Measurements from ENCODE around the gene ISLR.

ISLR gene

GRCh38 chr15:74207652-74208440 is 34.3 kb downstream of the ISLR start:
- peak; percentile 13 for ATAC-seq
- Mint-ChIP-seq H3K27ac (no peak overlapping the region), H3K9me3 (no peaks in the 10 kb centered on the region), H3K36me3 (no peaks in the 10 kb centered on the region), H3K27me3 (peaks cover 53% of the 10 kb centered on the region), H3K4me1 (no peaks in the 10 kb centered on the region), H3K4me3 (no peak overlapping the region)

- Mint-ChIP-seq H3K27me3 (peaks cover 47% of the 10 kb centered on the region), H3K9me3 (no peaks in the 10 kb centered on the region), H3K27ac (no peak overlapping the region), H3K4me1 (no peaks in the 10 kb centered on the region), H3K4me3 (no peak overlapping the region), H3K36me3 (no peaks in the 10 kb centered on the region)
- no peak for ATAC-seq
These were observed 35.0 kb downstream of the ISLR start for GRCh38 chr15:74208496-74208895.

- ATAC-seq = no peak
- H3K9me3 Mint-ChIP-seq = no peaks in the 10 kb centered on the region
- no peak overlapping the region for H3K27ac Mint-ChIP-seq
- H3K36me3 Mint-ChIP-seq = no peaks in the 10 kb centered on the region
- H3K4me3 Mint-ChIP-seq = no peak overlapping the region
- H3K4me1 Mint-ChIP-seq = no peaks in the 10 kb centered on the region
- H3K27me3 Mint-ChIP-seq = peaks cover 47% of the 10 kb centered on the region
These were observed 35.5 kb downstream of the ISLR start for GRCh38 chr15:74208901-74209559.

- no peaks in the 10 kb centered on the region for H3K9me3 Mint-ChIP-seq
- no peak for ATAC-seq
- H3K27me3 Mint-ChIP-seq = peaks cover 52% of the 10 kb centered on the region
- H3K4me3 Mint-ChIP-seq = no peak overlapping the region
- H3K36me3 Mint-ChIP-seq = no peaks in the 10 kb centered on the region
- H3K4me1 Mint-ChIP-seq = no peaks in the 10 kb centered on the region
- no peak overlapping the region for H3K27ac Mint-ChIP-seq
These were observed 36.0 kb downstream of the ISLR start for GRCh38 chr15:74209560-74209958.

GRCh38 chr15:74209997-74210671 is 36.6 kb downstream of the ISLR start:
- Mint-ChIP-seq H3K4me1 (no peaks in the 10 kb centered on the region), H3K27me3 (peaks cover 57% of the 10 kb centered on the region)

GRCh38 chr15:74210729-74211128 is 37.2 kb downstream of the ISLR start:
- no peaks in the 10 kb centered on the region for H3K36me3 Mint-ChIP-seq
- ATAC-seq = no peak
- H3K9me3 Mint-ChIP-seq = no peaks in the 10 kb centered on the region
- no peak overlapping the region for H3K27ac Mint-ChIP-seq
- peaks cover 63% of the 10 kb centered on the region for H3K27me3 Mint-ChIP-seq
- no peak overlapping the region for H3K4me3 Mint-ChIP-seq
- H3K4me1 Mint-ChIP-seq = no peaks in the 10 kb centered on the region

More at GRCh38 chr15:74209997-74210671, 36.6 kb downstream of the ISLR start:
- no peaks in the 10 kb centered on the region for H3K9me3 Mint-ChIP-seq
- no peak for ATAC-seq
- H3K27ac Mint-ChIP-seq = no peak overlapping the region
- H3K4me3 Mint-ChIP-seq = no peak overlapping the region
- H3K36me3 Mint-ChIP-seq = no peaks in the 10 kb centered on the region

GRCh38 chr15:74211656-74212055 is 38.1 kb downstream of the ISLR start:
- ATAC-seq = no peak
- Mint-ChIP-seq H3K9me3 (no peaks in the 10 kb centered on the region), H3K36me3 (no peaks in the 10 kb centered on the region), H3K27ac (no peak overlapping the region), H3K4me3 (no peak overlapping the region), H3K4me1 (no peaks in the 10 kb centered on the region), H3K27me3 (peaks cover 60% of the 10 kb centered on the region)

GRCh38 chr15:74212494-74212893 is 39.0 kb downstream of the ISLR start:
- no peak for ATAC-seq
- Mint-ChIP-seq H3K36me3 (no peaks in the 10 kb centered on the region), H3K9me3 (no peaks in the 10 kb centered on the region), H3K4me3 (no peak overlapping the region), H3K4me1 (no peaks in the 10 kb centered on the region), H3K27ac (no peak overlapping the region), H3K27me3 (peaks cover 55% of the 10 kb centered on the region)

GRCh38 chr15:74213858-74214284 is 40.4 kb downstream of the ISLR start:
- Mint-ChIP-seq H3K27ac (no peak overlapping the region), H3K27me3 (peaks cover 41% of the 10 kb centered on the region), H3K9me3 (no peaks in the 10 kb centered on the region), H3K4me1 (no peaks in the 10 kb centered on the region), H3K36me3 (no peaks in the 10 kb centered on the region), H3K4me3 (no peak overlapping the region)
- no peak for ATAC-seq

GRCh38 chr15:74214324-74215021 is 41.0 kb downstream of the ISLR start:
- Mint-ChIP-seq H3K4me1 (no peaks in the 10 kb centered on the region), H3K4me3 (no peak overlapping the region), H3K27ac (no peak overlapping the region), H3K27me3 (peaks cover 39% of the 10 kb centered on the region), H3K36me3 (no peaks in the 10 kb centered on the region), H3K9me3 (no peaks in the 10 kb centered on the region)
- no peak for ATAC-seq

- Mint-ChIP-seq H3K4me1 (no peaks in the 10 kb centered on the region), H3K4me3 (no peak overlapping the region), H3K27ac (no peak overlapping the region), H3K9me3 (no peaks in the 10 kb centered on the region), H3K36me3 (no peaks in the 10 kb centered on the region), H3K27me3 (peaks cover 53% of the 10 kb centered on the region)
- ATAC-seq = no peak
These were observed 42.4 kb downstream of the ISLR start for GRCh38 chr15:74215958-74216357.

- H3K36me3 Mint-ChIP-seq = no peaks in the 10 kb centered on the region
- H3K27me3 Mint-ChIP-seq = peaks cover 48% of the 10 kb centered on the region
- H3K27ac Mint-ChIP-seq = no peak overlapping the region
- H3K4me1 Mint-ChIP-seq = no peaks in the 10 kb centered on the region
- no peak overlapping the region for H3K4me3 Mint-ChIP-seq
- no peaks in the 10 kb centered on the region for H3K9me3 Mint-ChIP-seq
- ATAC-seq = no peak
These were observed 43.4 kb downstream of the ISLR start for GRCh38 chr15:74216949-74217348.

- ATAC-seq = no peak
- no peaks in the 10 kb centered on the region for H3K9me3 Mint-ChIP-seq
- no peak overlapping the region for H3K27ac Mint-ChIP-seq
- no peak overlapping the region for H3K4me3 Mint-ChIP-seq
- H3K4me1 Mint-ChIP-seq = no peaks in the 10 kb centered on the region
- peaks cover 54% of the 10 kb centered on the region for H3K27me3 Mint-ChIP-seq
- H3K36me3 Mint-ChIP-seq = no peaks in the 10 kb centered on the region
These were observed 44.7 kb downstream of the ISLR start for GRCh38 chr15:74217907-74218885.

- peaks cover 55% of the 10 kb centered on the region for H3K27me3 Mint-ChIP-seq
- no peak overlapping the region for H3K4me3 Mint-ChIP-seq
- H3K4me1 Mint-ChIP-seq = no peaks in the 10 kb centered on the region
- no peak overlapping the region for H3K27ac Mint-ChIP-seq
- no peaks in the 10 kb centered on the region for H3K9me3 Mint-ChIP-seq
- no peak for ATAC-seq
- no peaks in the 10 kb centered on the region for H3K36me3 Mint-ChIP-seq
These were observed 47.2 kb downstream of the ISLR start for GRCh38 chr15:74220475-74221248.
